Esophagus muscularis mucosa (tissue), 4 donors: Measurements from ENCODE around the gene VSX1. TPM values are rescaled to one million over a fixed set of nuclear protein-coding genes. Genes with fewer than 3 reads are reported as not detected.
A peak's percentile ranks its signal among the peaks of the same experiment; 100 is the strongest.

Experiments used
- DNase-seq: peaks from one replicate; pipeline ENCODE4 v3.0.0-alpha.2; 2017; ENCODE audit errors: extremely low spot score
- H3K27ac ChIP-seq, 4 donors: fragments of 200-600 bp; sonication (generic); replicated peaks in 1 of 4; 1 replicate in 3 of 4; 2 replicates in 1 of 4; pipeline ENCODE4 v1.5.1; 2016 to 2019; ENCODE audit warnings: mild to moderate bottlenecking in 1 of 4
- H3K27me3 ChIP-seq, 4 donors: fragments of 200-600 bp; sonication (generic); one replicate each; pipeline versions ENCODE4 v1.5.1 to v1.6.0; 2016 to 2019
- H3K36me3 ChIP-seq, 4 donors: fragments of 200-600 bp; sonication (generic); one replicate each; pipeline ENCODE4 v1.5.1; 2016 to 2019
- H3K4me1 ChIP-seq, 4 donors: fragments of 200-600 bp; sonication (generic); one replicate each; pipeline ENCODE4 v1.5.1; 2016 to 2019
- H3K4me3 ChIP-seq, 4 donors: fragments of 200-600 bp; sonication (generic); 1 replicate in 2 of 4; 2 replicates in 2 of 4; pipeline ENCODE4 v1.5.1; 2016 to 2019; ENCODE audit warnings: mild to moderate bottlenecking in 4 of 4, moderate library complexity in 1 of 4
- H3K9me3 ChIP-seq, 4 donors: fragments of 200-600 bp; sonication (generic); 1 replicate in 3 of 4; 2 replicates in 1 of 4; pipeline ENCODE4 v1.5.1; 2016 to 2019
- EP300 ChIP-seq: sonication (generic); formaldehyde crosslinking; IDR thresholded peaks from one replicate; pipeline ENCODE4 v1.6.1; 2017; ENCODE audit warnings: antibody characterized with exemption
- POLR2A ChIP-seq: fragments of 450-650 bp; IDR thresholded peaks from one replicate; pipeline ENCODE4 v1.6.1; 2017; ENCODE audit warnings: antibody characterized with exemption, moderate library complexity, mild to moderate bottlenecking, low read depth
- POLR2AphosphoS5 ChIP-seq, 2 donors: sonication (generic); formaldehyde crosslinking; IDR thresholded peaks; one replicate each; pipeline ENCODE4 v1.6.1; 2017; ENCODE audit warnings: antibody characterized with exemption in 2 of 2
- WGBS: methylation state at CpG from one replicate; pipeline ENCODE4 v1.1.5; 2018; 5-methylcytosine and 5-hydroxymethylcytosine counted together
- intact Hi-C: fragments of 100-400 bp; cut with DNase I; formaldehyde crosslinking; loops from one replicate; pipeline ENCODE4 v1.15.1; 2023
- total RNA-seq, 4 donors: library from RNA; depleted of rRNA; stranded (reverse); fragments of >200 nt; gene quantifications; one replicate each; pipeline versions ENCODE4 v1.1.0 to v1.2.1, GENCODE V29; 2016
- TF ChIP-seq, protein P1 (sequence below), 3 experiments: fragments of 200-600 bp in 2 of 3; fragments of 450-650 bp in 1 of 3; sonication (generic) in 2 of 3; IDR thresholded peaks; one replicate each; pipeline ENCODE4 v1.5.1; 2017 to 2019; ENCODE audit warnings: antibody characterized with exemption in 3 of 3, mild to moderate bottlenecking in 2 of 3, moderate library complexity in 1 of 3

Gene VSX1
- total RNA-seq, 4 donors from 2014 or later, result 0.83 TPM; not detected in 3

GRCh38 chr20:25100914-25101313, 19.0 kb upstream of the VSX1 start:
- peaks cover 0 to 25% (median 0%) of the 10 kb centered on the region in 4 donors for H3K27me3 ChIP-seq
- no peak overlapping the region for H3K4me3 ChIP-seq
- TF ChIP-seq POLR2AphosphoS5 (IDR thresholded peaks at IDR 0.05) (no peak), EP300 (no peak), POLR2A (no peak)
- TF ChIP-seq, protein P1, sequence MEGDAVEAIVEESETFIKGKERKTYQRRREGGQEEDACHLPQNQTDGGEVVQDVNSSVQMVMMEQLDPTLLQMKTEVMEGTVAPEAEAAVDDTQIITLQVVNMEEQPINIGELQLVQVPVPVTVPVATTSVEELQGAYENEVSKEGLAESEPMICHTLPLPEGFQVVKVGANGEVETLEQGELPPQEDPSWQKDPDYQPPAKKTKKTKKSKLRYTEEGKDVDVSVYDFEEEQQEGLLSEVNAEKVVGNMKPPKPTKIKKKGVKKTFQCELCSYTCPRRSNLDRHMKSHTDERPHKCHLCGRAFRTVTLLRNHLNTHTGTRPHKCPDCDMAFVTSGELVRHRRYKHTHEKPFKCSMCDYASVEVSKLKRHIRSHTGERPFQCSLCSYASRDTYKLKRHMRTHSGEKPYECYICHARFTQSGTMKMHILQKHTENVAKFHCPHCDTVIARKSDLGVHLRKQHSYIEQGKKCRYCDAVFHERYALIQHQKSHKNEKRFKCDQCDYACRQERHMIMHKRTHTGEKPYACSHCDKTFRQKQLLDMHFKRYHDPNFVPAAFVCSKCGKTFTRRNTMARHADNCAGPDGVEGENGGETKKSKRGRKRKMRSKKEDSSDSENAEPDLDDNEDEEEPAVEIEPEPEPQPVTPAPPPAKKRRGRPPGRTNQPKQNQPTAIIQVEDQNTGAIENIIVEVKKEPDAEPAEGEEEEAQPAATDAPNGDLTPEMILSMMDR (IDR thresholded peaks at IDR 0.05), result no peak
- intact Hi-C loops, result no loop called here
- no peaks in the 10 kb centered on the region for H3K36me3 ChIP-seq
- H3K9me3 ChIP-seq, result no peaks in the 10 kb centered on the region
- 55% methylated on average over 3 of the region's 3 CpGs for WGBS
- H3K27ac ChIP-seq, result no peak overlapping the region
- DNase-seq, result peak; percentile 90
- H3K4me1 ChIP-seq, result no peaks in the 10 kb centered on the region

GRCh38 chr20:25099601-25100140, 17.7 kb upstream of the VSX1 start:
- Histone ChIP-seq H3K4me3 (no peak overlapping the region), H3K4me1 (no peaks in the 10 kb centered on the region), H3K27me3 (peaks cover 0 to 19% (median 0%) of the 10 kb centered on the region in 4 donors), H3K27ac (no peak overlapping the region), H3K36me3 (no peaks in the 10 kb centered on the region), H3K9me3 (no peaks in the 10 kb centered on the region)
- peak; percentile 47 for DNase-seq
- intact Hi-C loops, result no loop called here
- 63% methylated on average over 4 of the region's 4 CpGs for WGBS
- no peak for TF ChIP-seq EP300
- no peak for TF ChIP-seq POLR2A
- TF ChIP-seq POLR2AphosphoS5 (IDR thresholded peaks at IDR 0.05), result no peak
- TF ChIP-seq, protein P1 (IDR thresholded peaks at IDR 0.05), result no peak

DNA sequence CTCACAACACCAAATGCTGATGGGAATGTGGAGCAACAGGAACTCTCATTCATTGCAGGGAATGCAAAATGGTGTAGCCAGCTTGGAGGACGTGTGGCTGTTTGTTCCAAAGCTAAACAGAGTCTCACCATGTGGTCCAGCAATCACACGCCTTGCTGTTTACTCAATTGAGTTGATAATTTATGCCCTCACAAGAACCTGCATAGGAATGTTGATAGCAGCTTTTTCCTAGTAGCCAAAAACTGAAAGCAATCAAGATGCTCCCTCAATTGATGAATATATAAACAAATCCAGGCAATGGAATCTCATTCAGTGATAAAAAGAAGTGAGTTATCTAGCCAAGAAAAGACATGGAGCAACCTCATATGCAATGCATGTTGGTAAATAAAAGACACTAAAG, 15.6 kb upstream of the VSX1 start:
- H3K36me3 ChIP-seq, result no peaks in the 10 kb centered on the region
- H3K27me3 ChIP-seq, result no peaks in the 10 kb centered on the region
- WGBS, result 21% methylated on average over 2 of the region's 2 CpGs
- no peak overlapping the region for H3K27ac ChIP-seq
- TF ChIP-seq, protein P1 (IDR thresholded peaks at IDR 0.05), result no peak
- TF ChIP-seq EP300, result no peak
- TF ChIP-seq POLR2A, result no peak
- TF ChIP-seq POLR2AphosphoS5 (IDR thresholded peaks at IDR 0.05), result no peak
- intact Hi-C loops, result no loop called here
- no peak for DNase-seq
- no peak overlapping the region for H3K4me3 ChIP-seq
- H3K9me3 ChIP-seq, result no peaks in the 10 kb centered on the region
- H3K4me1 ChIP-seq, result no peaks in the 10 kb centered on the region

- no peak overlapping the region for H3K4me3 ChIP-seq
- no peak for TF ChIP-seq POLR2A
- no peak for TF ChIP-seq EP300
- TF ChIP-seq POLR2AphosphoS5 (IDR thresholded peaks at IDR 0.05), result no peak
- TF ChIP-seq, protein P1 (IDR thresholded peaks at IDR 0.05), result no peak
- 45% methylated on average over 12 of the region's 14 CpGs for WGBS
- no peak overlapping the region for H3K27ac ChIP-seq
- DNase-seq, result no peak
- intact Hi-C loops, result no loop called here
- no peaks in the 10 kb centered on the region for H3K4me1 ChIP-seq
- no peaks in the 10 kb centered on the region for H3K36me3 ChIP-seq
- H3K27me3 ChIP-seq, result peaks cover 0 to 52% (median 5%) of the 10 kb centered on the region in 4 donors
- no peaks in the 10 kb centered on the region for H3K9me3 ChIP-seq
Observed at GRCh38 chr20:25090492-25091429, 8.8 kb upstream of the VSX1 start.
